Vagina (tissue), 2 donors: ENCODE results near the gene KRT6C.

ENCODE experiments used
- CTCF ChIP-seq, 3 experiments: fragments of 450-650 bp in 2 of 3; fragments of 200-600 bp in 1 of 3; sonication (generic) in 1 of 3; IDR thresholded peaks; one replicate each; pipeline ENCODE4 v1.5.1; 2017 to 2019; ENCODE audit warnings: antibody characterized with exemption in 3 of 3, mild to moderate bottlenecking in 2 of 3, moderate library complexity in 2 of 3
- POLR2A ChIP-seq, 2 donors: fragments of 450-650 bp; IDR thresholded peaks; one replicate each; pipeline ENCODE4 v1.6.1; 2017; ENCODE audit warnings: antibody characterized with exemption in 2 of 2, mild to moderate bottlenecking in 2 of 2, moderate library complexity in 2 of 2
- POLR2AphosphoS5 ChIP-seq, 2 donors: sonication (generic); formaldehyde crosslinking; IDR thresholded peaks; one replicate each; pipeline ENCODE4 v1.9.0; 2017; ENCODE audit warnings: antibody characterized with exemption in 2 of 2, mild to moderate bottlenecking in 2 of 2, low read depth in 1 of 2; ENCODE audit not compliant: insufficient read depth in 1 of 2

GRCh38 chr12:52473768-52474167 lies at the start of gene KRT6C:
- TF ChIP-seq CTCF (IDR thresholded peaks at IDR 0.05): no peak
- no peak for TF ChIP-seq POLR2A (IDR thresholded peaks at IDR 0.05)
- peak in 1 of 2 donors; percentile 63 for TF ChIP-seq POLR2AphosphoS5 (IDR thresholded peaks at IDR 0.05; ENCODE audit: insufficient read depth in 1 of 2, low read depth in 1 of 2)
